GM12878 (cell line): ENCODE results near the gene GRIP2.

Experiments used
- ATF2 ChIP-seq: IDR thresholded peaks from 2 replicates; pipeline ENCODE4 v1.6.1; 2012; ENCODE audit warnings: low read length, inconsistent platforms
- CHD1 ChIP-seq: IDR thresholded peaks from 2 replicates; pipeline ENCODE4 v1.6.1; 2012; ENCODE audit warnings: low read depth, low read length, improper control_type of control experiment
- CTCF ChIP-seq, 3 experiments: IDR thresholded peaks in 2 of 3; conservative IDR thresholded peaks in 1 of 3; 2 replicates each; pipeline ENCODE4 v1.5.1; 2011; ENCODE audit warnings: low read depth in 3 of 3, low read length in 3 of 3, mild to moderate bottlenecking in 3 of 3, control low read depth in 2 of 3, moderate library complexity in 2 of 3, inconsistent platforms in 1 of 3, mixed read lengths in 1 of 3; ENCODE audit not compliant: control insufficient read depth in 2 of 3, insufficient read depth in 1 of 3; ENCODE audit errors: extremely low read depth in 1 of 3
- GABPA ChIP-seq: IDR thresholded peaks from 2 replicates; pipeline ENCODE4 v1.6.1; 2014; ENCODE audit warnings: antibody characterized with exemption, low read depth, mild to moderate bottlenecking, inconsistent platforms
- HSF1 ChIP-seq: fragments of 150-350 bp; IDR thresholded peaks from 2 replicates; pipeline ENCODE4 v1.6.1; 2014; ENCODE audit warnings: mild to moderate bottlenecking, low read depth, low read length
- POLR2A ChIP-seq: IDR thresholded peaks from 2 replicates; pipeline ENCODE4 v1.6.1; 2011; ENCODE audit warnings: low read depth, mild to moderate bottlenecking, low read length
- POLR2AphosphoS5 ChIP-seq: IDR thresholded peaks from 2 replicates; pipeline ENCODE4 v1.6.1; 2011; ENCODE audit warnings: mild to moderate bottlenecking, low read length, inconsistent platforms
- RAD21 ChIP-seq: IDR thresholded peaks from 2 replicates; pipeline ENCODE4 v1.6.1; 2011; ENCODE audit warnings: mild to moderate bottlenecking, low read depth, low read length, moderate library complexity; ENCODE audit not compliant: insufficient read depth
- RFX5 ChIP-seq: IDR thresholded peaks from 2 replicates; pipeline ENCODE4 v1.6.1; 2011; ENCODE audit warnings: low read depth, low read length, improper control_type of control experiment
- SMAD1 ChIP-seq: fragments of 450-650 bp; IDR thresholded peaks from 2 replicates; pipeline ENCODE4 v1.6.1; 2018; ENCODE audit warnings: mild to moderate bottlenecking, low read depth; ENCODE audit not compliant: partially characterized antibody
- TARDBP ChIP-seq: IDR thresholded peaks from 2 replicates; pipeline ENCODE4 v1.6.1; 2016; ENCODE audit warnings: borderline replicate concordance
- USF2 ChIP-seq: IDR thresholded peaks from 2 replicates; pipeline ENCODE4 v1.6.1; 2011; ENCODE audit warnings: low read depth, low read length, improper control_type of control experiment, borderline replicate concordance
- ZBTB4 ChIP-seq: fragments of 450-650 bp; formaldehyde crosslinking; IDR thresholded peaks from 2 replicates; pipeline ENCODE4 v1.4.0; 2022; ENCODE audit warnings: mild to moderate bottlenecking, moderate library complexity
- ZNF274 ChIP-seq: IDR thresholded peaks from one replicate; pipeline ENCODE4 v1.8.0; 2011; ENCODE audit not compliant: insufficient read length, insufficient read depth

GRCh38 chr3:14522129-14522691 is 17.9 kb downstream of the GRIP2 start:
- TF ChIP-seq ZBTB4 (CRISPR knock-in tag), result no peak
- TF ChIP-seq SMAD1, result no peak
- no peak for TF ChIP-seq CHD1
- no peak for TF ChIP-seq CTCF (IDR thresholded peaks at IDR 0.05 in 2 of 3, conservative IDR thresholded peaks at IDR 0.05 in 1 of 3; ENCODE audit: control insufficient read depth in 2 of 3, extremely low read depth in 1 of 3, insufficient read depth in 1 of 3, low read depth in 3 of 3, low read length in 3 of 3)
- TF ChIP-seq ZNF274, result no peak
- TF ChIP-seq POLR2A, result no peak
- no peak for TF ChIP-seq USF2
- no peak for TF ChIP-seq TARDBP
- no peak for TF ChIP-seq GABPA
- no peak for TF ChIP-seq ATF2
- TF ChIP-seq RFX5, result no peak
- TF ChIP-seq POLR2AphosphoS5, result no peak
- no peak for TF ChIP-seq HSF1
- TF ChIP-seq RAD21, result no peak
